ENCODE data around the gene WIPF3. TPM values are rescaled to one million over a fixed set of nuclear protein-coding genes. Genes with fewer than 3 reads are reported as not detected.

The WIPF3 gene
- total and polyA plus RNA-seq, 10 of the 15 experiments (the other 5 are each of a cell fraction or from before 2014, with no cell fraction given) = 0.03 to 0.05 TPM; not detected in 8

DNA sequence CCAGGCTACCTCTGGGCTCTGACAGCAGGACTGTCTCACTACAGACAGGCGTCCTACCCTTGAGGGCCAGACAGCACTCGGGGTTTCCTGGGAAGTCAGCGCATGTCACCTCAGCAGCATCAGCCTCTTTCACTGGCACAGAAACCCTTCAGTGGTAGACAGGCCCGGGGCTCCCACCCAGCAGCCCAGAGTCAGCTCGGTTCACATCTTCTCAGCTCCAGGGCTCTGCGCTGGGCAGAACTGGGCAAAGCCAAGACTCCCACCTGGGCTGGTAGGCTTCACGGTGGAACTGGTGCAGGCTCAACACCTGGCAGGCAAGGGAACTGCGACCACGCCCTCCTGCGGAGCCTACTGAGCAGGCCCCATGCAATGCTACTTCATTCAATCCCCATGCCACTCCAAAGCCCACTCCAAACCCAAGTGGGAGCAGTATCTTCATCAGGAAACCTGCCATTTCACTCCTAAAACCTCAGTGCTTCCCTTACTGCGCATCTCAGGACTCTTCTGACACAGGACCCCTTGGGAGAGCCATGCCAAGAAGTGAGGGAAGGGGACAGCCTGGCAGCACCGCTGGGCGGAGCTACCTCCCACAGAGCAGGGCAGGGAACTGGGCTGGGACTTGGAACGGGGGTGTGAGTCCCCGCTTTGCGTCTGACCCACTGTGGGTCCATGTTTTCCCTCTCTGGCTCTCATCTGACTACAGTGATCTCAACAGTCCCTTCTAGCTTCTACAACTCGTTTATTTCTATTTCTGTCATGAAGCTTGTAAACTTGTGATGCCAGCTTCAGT is 122.9 kb downstream of the WIPF3 start:
- WGBS (ENCODE audit: insufficient coverage, insufficient replicate concordance, low lambda C conversion rate, missing lambda C conversion rate) = 86% methylated on average over 17 of the region's 17 CpGs
- Histone ChIP-seq H2AFZ (ENCODE audit: control insufficient read depth, low read depth, low read length) (no peak overlapping the region), H3K4me3 (no peak overlapping the region), H3K4me1 (ENCODE audit: control insufficient read depth, insufficient read depth, low read length) (no peaks in the 10 kb centered on the region), H3K9me3 (replicated peaks; ENCODE audit: control insufficient read depth, insufficient read depth, low read length) (no peaks in the 10 kb centered on the region), H3K36me3 (ENCODE audit: control insufficient read depth in 2 of 2, insufficient read depth in 2 of 2, low read length in 1 of 2) (peaks cover under 1 to 7% of the 10 kb centered on the region in 2 experiments; a peak in 2 of 4 replicates), H3K4me2 (ENCODE audit: control insufficient read depth, insufficient read depth) (no peak overlapping the region), H3K27me3 (replicated peaks in 1 of 2; ENCODE audit: control insufficient read depth in 2 of 2, insufficient read depth in 2 of 2, low read length in 1 of 2) (no peaks in the 10 kb centered on the region), H3K27ac (ENCODE audit: control insufficient read depth, insufficient read depth) (no peak overlapping the region), H4K20me1 (ENCODE audit: control insufficient read depth, insufficient read depth) (no peaks in the 10 kb centered on the region), H3K9ac (ENCODE audit: control insufficient read depth, insufficient read depth, low read length) (no peak overlapping the region), H3K79me2 (ENCODE audit: control insufficient read depth, insufficient read depth, low read length) (no peaks in the 10 kb centered on the region)
- ATAC-seq = no peak
- BruUV-seq (replicated peaks) = no TSS peak
- ChIA-PET CTCF (interaction anchor here (0.6 to 2.2 kb wide), 3 partner anchors 8 to 272 kb away, joined by 3 to 16 read pairs (median 6); no protein-coding TSS in a partner anchor), RAD21 (ENCODE audit: unreplicated experiment) (no interaction called here), SMC1A (ENCODE audit: uncharacterized antibody, unreplicated experiment) (interaction anchor here (1.6 kb wide), 2 partner anchors 8 to 10 kb away, joined by 3 to 5 read pairs; no protein-coding TSS in a partner anchor), POLR2A (no interaction called here)
- no peak for FAIRE-seq
- in situ Hi-C loops (cut with MboI) = no loop called here
- intact Hi-C loops (cut with micrococcal nuclease; ENCODE audit: unreplicated experiment) = loop anchor here (10.0 kb wide), 1 partner anchor 1004 kb away; no protein-coding TSS in a partner anchor
- no peak for DNase-seq (ENCODE audit: low read depth, low spot score)
- TF ChIP-seq RB1 (IDR thresholded peaks at IDR 0.05; ENCODE audit: borderline replicate concordance) = no peak
- no peak for TF ChIP-seq GATAD2B (conservative IDR thresholded peaks at IDR 0.05; ENCODE audit: low read depth)
- no peak for TF ChIP-seq NR2F1 (conservative IDR thresholded peaks at IDR 0.05)
- no peak for TF ChIP-seq NRF1 (conservative IDR thresholded peaks at IDR 0.05; ENCODE audit: low read depth, low read length)
- no peak for TF ChIP-seq IRF4 (IDR thresholded peaks at IDR 0.05; ENCODE audit: low read depth, low read length)
- TF ChIP-seq, protein P1, sequence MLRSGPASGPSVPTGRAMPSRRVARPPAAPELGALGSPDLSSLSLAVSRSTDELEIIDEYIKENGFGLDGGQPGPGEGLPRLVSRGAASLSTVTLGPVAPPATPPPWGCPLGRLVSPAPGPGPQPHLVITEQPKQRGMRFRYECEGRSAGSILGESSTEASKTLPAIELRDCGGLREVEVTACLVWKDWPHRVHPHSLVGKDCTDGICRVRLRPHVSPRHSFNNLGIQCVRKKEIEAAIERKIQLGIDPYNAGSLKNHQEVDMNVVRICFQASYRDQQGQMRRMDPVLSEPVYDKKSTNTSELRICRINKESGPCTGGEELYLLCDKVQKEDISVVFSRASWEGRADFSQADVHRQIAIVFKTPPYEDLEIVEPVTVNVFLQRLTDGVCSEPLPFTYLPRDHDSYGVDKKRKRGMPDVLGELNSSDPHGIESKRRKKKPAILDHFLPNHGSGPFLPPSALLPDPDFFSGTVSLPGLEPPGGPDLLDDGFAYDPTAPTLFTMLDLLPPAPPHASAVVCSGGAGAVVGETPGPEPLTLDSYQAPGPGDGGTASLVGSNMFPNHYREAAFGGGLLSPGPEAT (IDR thresholded peaks at IDR 0.05; ENCODE audit: low read depth) = no peak
- TF ChIP-seq SUZ12 (IDR thresholded peaks at IDR 0.05; ENCODE audit: unreplicated experiment) = no peak
- no peak for TF ChIP-seq HCFC1 (IDR thresholded peaks at IDR 0.05; ENCODE audit: low read length)
- TF ChIP-seq TBL1XR1 (IDR thresholded peaks at IDR 0.05; ENCODE audit: low read depth, low read length) = no peak
- TF ChIP-seq, protein P2, sequence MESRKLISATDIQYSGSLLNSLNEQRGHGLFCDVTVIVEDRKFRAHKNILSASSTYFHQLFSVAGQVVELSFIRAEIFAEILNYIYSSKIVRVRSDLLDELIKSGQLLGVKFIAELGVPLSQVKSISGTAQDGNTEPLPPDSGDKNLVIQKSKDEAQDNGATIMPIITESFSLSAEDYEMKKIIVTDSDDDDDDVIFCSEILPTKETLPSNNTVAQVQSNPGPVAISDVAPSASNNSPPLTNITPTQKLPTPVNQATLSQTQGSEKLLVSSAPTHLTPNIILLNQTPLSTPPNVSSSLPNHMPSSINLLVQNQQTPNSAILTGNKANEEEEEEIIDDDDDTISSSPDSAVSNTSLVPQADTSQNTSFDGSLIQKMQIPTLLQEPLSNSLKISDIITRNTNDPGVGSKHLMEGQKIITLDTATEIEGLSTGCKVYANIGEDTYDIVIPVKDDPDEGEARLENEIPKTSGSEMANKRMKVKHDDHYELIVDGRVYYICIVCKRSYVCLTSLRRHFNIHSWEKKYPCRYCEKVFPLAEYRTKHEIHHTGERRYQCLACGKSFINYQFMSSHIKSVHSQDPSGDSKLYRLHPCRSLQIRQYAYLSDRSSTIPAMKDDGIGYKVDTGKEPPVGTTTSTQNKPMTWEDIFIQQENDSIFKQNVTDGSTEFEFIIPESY (IDR thresholded peaks at IDR 0.05) = no peak
- TF ChIP-seq, protein P3, sequence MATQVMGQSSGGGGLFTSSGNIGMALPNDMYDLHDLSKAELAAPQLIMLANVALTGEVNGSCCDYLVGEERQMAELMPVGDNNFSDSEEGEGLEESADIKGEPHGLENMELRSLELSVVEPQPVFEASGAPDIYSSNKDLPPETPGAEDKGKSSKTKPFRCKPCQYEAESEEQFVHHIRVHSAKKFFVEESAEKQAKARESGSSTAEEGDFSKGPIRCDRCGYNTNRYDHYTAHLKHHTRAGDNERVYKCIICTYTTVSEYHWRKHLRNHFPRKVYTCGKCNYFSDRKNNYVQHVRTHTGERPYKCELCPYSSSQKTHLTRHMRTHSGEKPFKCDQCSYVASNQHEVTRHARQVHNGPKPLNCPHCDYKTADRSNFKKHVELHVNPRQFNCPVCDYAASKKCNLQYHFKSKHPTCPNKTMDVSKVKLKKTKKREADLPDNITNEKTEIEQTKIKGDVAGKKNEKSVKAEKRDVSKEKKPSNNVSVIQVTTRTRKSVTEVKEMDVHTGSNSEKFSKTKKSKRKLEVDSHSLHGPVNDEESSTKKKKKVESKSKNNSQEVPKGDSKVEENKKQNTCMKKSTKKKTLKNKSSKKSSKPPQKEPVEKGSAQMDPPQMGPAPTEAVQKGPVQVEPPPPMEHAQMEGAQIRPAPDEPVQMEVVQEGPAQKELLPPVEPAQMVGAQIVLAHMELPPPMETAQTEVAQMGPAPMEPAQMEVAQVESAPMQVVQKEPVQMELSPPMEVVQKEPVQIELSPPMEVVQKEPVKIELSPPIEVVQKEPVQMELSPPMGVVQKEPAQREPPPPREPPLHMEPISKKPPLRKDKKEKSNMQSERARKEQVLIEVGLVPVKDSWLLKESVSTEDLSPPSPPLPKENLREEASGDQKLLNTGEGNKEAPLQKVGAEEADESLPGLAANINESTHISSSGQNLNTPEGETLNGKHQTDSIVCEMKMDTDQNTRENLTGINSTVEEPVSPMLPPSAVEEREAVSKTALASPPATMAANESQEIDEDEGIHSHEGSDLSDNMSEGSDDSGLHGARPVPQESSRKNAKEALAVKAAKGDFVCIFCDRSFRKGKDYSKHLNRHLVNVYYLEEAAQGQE (IDR thresholded peaks at IDR 0.05; ENCODE audit: low read depth, low read length) = no peak
- TF ChIP-seq, protein P4, sequence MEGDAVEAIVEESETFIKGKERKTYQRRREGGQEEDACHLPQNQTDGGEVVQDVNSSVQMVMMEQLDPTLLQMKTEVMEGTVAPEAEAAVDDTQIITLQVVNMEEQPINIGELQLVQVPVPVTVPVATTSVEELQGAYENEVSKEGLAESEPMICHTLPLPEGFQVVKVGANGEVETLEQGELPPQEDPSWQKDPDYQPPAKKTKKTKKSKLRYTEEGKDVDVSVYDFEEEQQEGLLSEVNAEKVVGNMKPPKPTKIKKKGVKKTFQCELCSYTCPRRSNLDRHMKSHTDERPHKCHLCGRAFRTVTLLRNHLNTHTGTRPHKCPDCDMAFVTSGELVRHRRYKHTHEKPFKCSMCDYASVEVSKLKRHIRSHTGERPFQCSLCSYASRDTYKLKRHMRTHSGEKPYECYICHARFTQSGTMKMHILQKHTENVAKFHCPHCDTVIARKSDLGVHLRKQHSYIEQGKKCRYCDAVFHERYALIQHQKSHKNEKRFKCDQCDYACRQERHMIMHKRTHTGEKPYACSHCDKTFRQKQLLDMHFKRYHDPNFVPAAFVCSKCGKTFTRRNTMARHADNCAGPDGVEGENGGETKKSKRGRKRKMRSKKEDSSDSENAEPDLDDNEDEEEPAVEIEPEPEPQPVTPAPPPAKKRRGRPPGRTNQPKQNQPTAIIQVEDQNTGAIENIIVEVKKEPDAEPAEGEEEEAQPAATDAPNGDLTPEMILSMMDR (IDR thresholded peaks at IDR 0.05 in 2 of 3, conservative IDR thresholded peaks at IDR 0.05 in 1 of 3; ENCODE audit: control insufficient read depth in 2 of 3, extremely low read depth in 1 of 3, insufficient read depth in 1 of 3, low read depth in 3 of 3, low read length in 3 of 3) = no peak
- TF ChIP-seq FOXK2 (IDR thresholded peaks at IDR 0.05) = no peak
- no peak for TF ChIP-seq NR2C2 (IDR thresholded peaks at IDR 0.05; ENCODE audit: borderline replicate concordance, control insufficient read depth, insufficient read length, low read depth)

Data from GM12878 (cell line).